ENCODE results near the gene PSMG4.

Gene PSMG4

GRCh38 chr6:3277851-3278416 is 19.2 kb downstream of the PSMG4 start:
- no peak for DNase-seq

GRCh38 chr6:3278691-3279090 is 19.9 kb downstream of the PSMG4 start:
- no peak for DNase-seq

GRCh38 chr6:3280091-3280490 is 21.3 kb downstream of the PSMG4 start:
- DNase-seq, result no peak

- DNase-seq, result no peak
Measured at GRCh38 chr6:3280866-3281465, 22.2 kb downstream of the PSMG4 start.

GRCh38 chr6:3281631-3282475 is 23.1 kb downstream of the PSMG4 start:
- no peak for DNase-seq

- DNase-seq, result no peak
Measured at GRCh38 chr6:3282476-3283236, 23.9 kb downstream of the PSMG4 start.

GRCh38 chr6:3283241-3283640 is 24.5 kb downstream of the PSMG4 start:
- no peak for DNase-seq

GRCh38 chr6:3283641-3284435 is 25.1 kb downstream of the PSMG4 start:
- no peak for DNase-seq

- no peak for DNase-seq
Measured at GRCh38 chr6:3284436-3284876, 25.7 kb downstream of the PSMG4 start.

GRCh38 chr6:3285049-3285639 is 26.4 kb downstream of the PSMG4 start:
- no peak for DNase-seq

GRCh38 chr6:3285732-3286131 is 27.0 kb downstream of the PSMG4 start:
- DNase-seq, result no peak

- DNase-seq, result no peak
Measured at GRCh38 chr6:3286641-3287171, 28.0 kb downstream of the PSMG4 start.

- DNase-seq, result no peak
Measured at GRCh38 chr6:3287308-3287707, 28.6 kb downstream of the PSMG4 start.

GRCh38 chr6:3287976-3288707 is 29.4 kb downstream of the PSMG4 start:
- DNase-seq, result no peak

- DNase-seq, result no peak
Measured at GRCh38 chr6:3288711-3289663, 30.2 kb downstream of the PSMG4 start.

- DNase-seq, result no peak
Measured at GRCh38 chr6:3289664-3290055, 30.9 kb downstream of the PSMG4 start.

- no peak for DNase-seq
Measured at GRCh38 chr6:3290149-3290930, 31.6 kb downstream of the PSMG4 start.

GRCh38 chr6:3290931-3291211 is 32.1 kb downstream of the PSMG4 start:
- no peak for DNase-seq

GRCh38 chr6:3291346-3291745 is 32.6 kb downstream of the PSMG4 start:
- DNase-seq, result no peak

Data from stimulated activated CD4-positive, alpha-beta T cell treated with anti-CD3 and anti-CD28 coated beads, Interleukin-15, amount 100 ng/mL, for 24 hours (primary cell).